Mucosa of rectum (tissue), 2 donors: ENCODE results near the gene ANO7.

Source experiments
- H3K27ac ChIP-seq, 2 donors: one replicate each; pipeline ENCODE4 v1.7.0; 2013; ENCODE audit warnings: inconsistent platforms in 2 of 2, low read depth in 2 of 2, low read length in 2 of 2
- H3K27me3 ChIP-seq, 2 donors: one replicate each; pipeline ENCODE4 v1.7.0; 2013; ENCODE audit warnings: low read length in 2 of 2; ENCODE audit not compliant: control insufficient read depth in 2 of 2, insufficient read depth in 2 of 2
- H3K36me3 ChIP-seq, 2 donors: one replicate each; pipeline ENCODE4 v1.7.0; 2013; ENCODE audit warnings: low read length in 2 of 2; ENCODE audit not compliant: control insufficient read depth in 2 of 2, insufficient read depth in 2 of 2
- H3K4me1 ChIP-seq, 2 donors: one replicate each; pipeline ENCODE4 v1.7.0; 2013; ENCODE audit warnings: low read length in 2 of 2, mild to moderate bottlenecking in 1 of 2; ENCODE audit not compliant: control insufficient read depth in 2 of 2, insufficient read depth in 2 of 2
- H3K4me3 ChIP-seq, 2 donors: one replicate each; pipeline ENCODE4 v1.7.0; 2013; ENCODE audit warnings: low read length in 2 of 2
- H3K9ac ChIP-seq, 2 donors: one replicate each; pipeline ENCODE4 v1.7.0; 2013; ENCODE audit warnings: low read length in 2 of 2, low read depth in 1 of 2, mild to moderate bottlenecking in 1 of 2
- H3K9me3 ChIP-seq, 2 donors: one replicate each; pipeline ENCODE4 v1.7.0; 2013; ENCODE audit warnings: low read length in 2 of 2; ENCODE audit not compliant: control insufficient read depth in 2 of 2
- donor health status: healthy.
- donor health status: Normal muscosa, but diverticular disease.

ANO7 gene

DNA sequence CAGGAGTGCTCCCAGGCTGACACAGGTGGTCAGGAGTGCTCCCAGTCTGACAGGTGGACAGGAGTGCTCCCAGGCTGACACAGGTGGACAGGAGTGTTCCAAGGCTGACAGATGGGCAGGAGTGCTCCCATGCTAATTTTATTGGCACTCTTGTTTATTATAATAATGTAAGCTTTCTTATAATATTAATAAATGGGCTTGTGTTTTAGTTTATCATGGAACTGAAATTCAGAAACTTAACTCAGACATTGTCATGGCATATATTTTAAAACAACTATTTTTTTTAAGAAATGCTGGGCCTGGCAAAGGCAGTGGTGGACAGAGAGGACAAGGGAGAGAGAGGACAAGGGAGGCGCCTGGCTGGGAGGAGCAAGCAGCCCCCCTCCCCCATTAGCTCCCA is 18.7 kb downstream of the ANO7 start:
- Histone ChIP-seq H3K9me3 (no peaks in the 10 kb centered on the region), H3K36me3 (no peaks in the 10 kb centered on the region), H3K4me1 (no peaks in the 10 kb centered on the region), H3K4me3 (no peak overlapping the region), H3K9ac (no peak overlapping the region), H3K27ac (no peak overlapping the region), H3K27me3 (no peaks in the 10 kb centered on the region)

GRCh38 chr2:241207641-241208040 is 19.2 kb downstream of the ANO7 start:
- no peaks in the 10 kb centered on the region for H3K9me3 ChIP-seq
- H3K27ac ChIP-seq, result no peak overlapping the region
- H3K36me3 ChIP-seq, result peaks cover 0 to 3% of the 10 kb centered on the region in 2 donors
- H3K4me1 ChIP-seq, result no peaks in the 10 kb centered on the region
- H3K9ac ChIP-seq, result no peak overlapping the region
- H3K4me3 ChIP-seq, result no peak overlapping the region
- H3K27me3 ChIP-seq, result no peaks in the 10 kb centered on the region

- Histone ChIP-seq H3K4me3 (no peak overlapping the region), H3K9me3 (no peaks in the 10 kb centered on the region), H3K36me3 (peaks cover 0 to 3% of the 10 kb centered on the region in 2 donors), H3K4me1 (no peaks in the 10 kb centered on the region), H3K9ac (no peak overlapping the region), H3K27me3 (no peaks in the 10 kb centered on the region), H3K27ac (no peak overlapping the region)
Observed at GRCh38 chr2:241208058-241208457, 19.6 kb downstream of the ANO7 start.

- Histone ChIP-seq H3K9ac (no peak overlapping the region), H3K4me3 (no peak overlapping the region), H3K27me3 (no peaks in the 10 kb centered on the region), H3K9me3 (no peaks in the 10 kb centered on the region), H3K27ac (no peak overlapping the region), H3K36me3 (peaks cover 0 to 3% of the 10 kb centered on the region in 2 donors), H3K4me1 (no peaks in the 10 kb centered on the region)
Observed at GRCh38 chr2:241209271-241209670, 20.8 kb downstream of the ANO7 start.

- H3K4me1 ChIP-seq, result peaks cover 0 to 2% of the 10 kb centered on the region in 2 donors
- no peak overlapping the region for H3K9ac ChIP-seq
- H3K36me3 ChIP-seq, result peaks cover 0 to 3% of the 10 kb centered on the region in 2 donors
- H3K27me3 ChIP-seq, result no peaks in the 10 kb centered on the region
- no peak overlapping the region for H3K4me3 ChIP-seq
- no peak overlapping the region for H3K27ac ChIP-seq
- H3K9me3 ChIP-seq, result no peaks in the 10 kb centered on the region
Observed at GRCh38 chr2:241211276-241211675, 22.8 kb downstream of the ANO7 start.

DNA sequence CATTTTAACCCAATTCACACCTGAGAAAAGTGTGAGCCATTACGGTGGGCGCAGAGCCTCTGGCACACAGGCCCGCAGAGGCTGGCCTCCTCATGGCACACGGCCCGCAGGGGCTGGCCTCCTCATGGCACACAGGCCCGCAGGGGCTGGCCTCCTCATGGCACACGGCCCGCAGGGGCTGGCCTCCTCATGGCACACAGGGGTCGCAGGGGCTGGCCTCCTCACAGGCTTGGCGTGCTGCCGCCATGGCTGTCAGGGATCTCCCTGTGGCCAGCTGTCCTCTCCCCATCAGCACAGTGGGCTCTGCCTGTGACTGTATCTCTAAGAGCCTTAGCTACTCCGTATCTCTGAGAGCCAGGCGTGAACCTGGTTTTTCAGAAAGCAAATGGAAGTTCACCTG is 24.6 kb downstream of the ANO7 start:
- H3K27ac ChIP-seq, result no peak overlapping the region
- H3K27me3 ChIP-seq, result no peaks in the 10 kb centered on the region
- peaks cover 0 to 2% of the 10 kb centered on the region in 2 donors for H3K4me1 ChIP-seq
- no peaks in the 10 kb centered on the region for H3K9me3 ChIP-seq
- H3K4me3 ChIP-seq, result no peak overlapping the region
- no peak overlapping the region for H3K9ac ChIP-seq
- H3K36me3 ChIP-seq, result peaks cover 0 to 3% of the 10 kb centered on the region in 2 donors

GRCh38 chr2:241213567-241213966 is 25.1 kb downstream of the ANO7 start:
- Histone ChIP-seq H3K4me1 (peaks cover 0 to 4% of the 10 kb centered on the region in 2 donors), H3K36me3 (peaks cover 0 to 3% of the 10 kb centered on the region in 2 donors), H3K9me3 (no peaks in the 10 kb centered on the region), H3K9ac (no peak overlapping the region), H3K27me3 (no peaks in the 10 kb centered on the region), H3K4me3 (no peak overlapping the region), H3K27ac (no peak overlapping the region)

DNA sequence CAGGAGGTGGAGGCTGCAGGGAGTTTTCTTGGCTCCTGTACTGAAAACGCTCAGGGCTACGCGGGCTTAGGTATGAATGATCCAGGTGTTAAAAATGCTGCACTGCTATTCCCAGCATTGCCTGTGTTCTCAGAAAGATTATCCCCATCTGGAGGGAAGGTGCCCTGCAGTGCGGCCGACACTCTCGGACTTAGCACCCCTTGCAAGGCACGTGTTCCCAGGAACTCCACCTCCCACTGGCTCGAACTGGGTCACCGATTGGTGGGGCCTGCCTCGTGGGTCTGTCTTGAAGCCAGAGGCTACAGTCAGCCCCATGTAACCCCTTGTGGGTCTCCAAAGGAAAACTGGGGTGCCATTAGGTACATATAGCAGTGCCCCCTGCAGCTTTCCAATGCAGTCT is 25.7 kb downstream of the ANO7 start:
- H3K4me3 ChIP-seq, result no peak overlapping the region
- H3K36me3 ChIP-seq, result peaks cover 0 to 3% of the 10 kb centered on the region in 2 donors
- H3K27me3 ChIP-seq, result no peaks in the 10 kb centered on the region
- no peaks in the 10 kb centered on the region for H3K9me3 ChIP-seq
- no peak overlapping the region for H3K9ac ChIP-seq
- no peak overlapping the region for H3K27ac ChIP-seq
- peaks cover 0 to 8% of the 10 kb centered on the region in 2 donors for H3K4me1 ChIP-seq

DNA sequence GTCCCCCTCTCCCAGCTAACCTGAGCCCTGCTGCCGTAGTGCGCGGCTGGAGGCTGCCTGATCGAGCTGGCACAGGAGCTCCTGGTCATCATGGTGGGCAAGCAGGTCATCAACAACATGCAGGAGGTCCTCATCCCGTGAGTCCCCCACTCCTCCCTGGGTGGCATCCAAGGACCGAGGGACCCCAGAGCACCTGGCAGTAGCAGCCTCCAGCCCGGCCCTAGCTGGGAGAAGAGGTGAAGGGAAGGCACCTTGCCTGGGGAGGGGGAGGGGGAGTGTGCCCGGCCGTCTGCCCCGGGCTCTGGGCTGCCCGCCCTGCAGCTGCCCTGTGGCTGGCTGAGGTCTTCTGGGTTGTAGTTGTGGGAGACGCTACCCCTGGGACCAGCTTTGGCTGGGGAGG is 26.3 kb downstream of the ANO7 start:
- H3K9ac ChIP-seq, result no peak overlapping the region
- no peak overlapping the region for H3K27ac ChIP-seq
- H3K36me3 ChIP-seq, result peaks cover 0 to 3% of the 10 kb centered on the region in 2 donors
- H3K9me3 ChIP-seq, result no peaks in the 10 kb centered on the region
- H3K4me3 ChIP-seq, result no peak overlapping the region
- no peaks in the 10 kb centered on the region for H3K27me3 ChIP-seq
- H3K4me1 ChIP-seq, result peaks cover 0 to 8% of the 10 kb centered on the region in 2 donors

GRCh38 chr2:241215421-241215820 is 26.9 kb downstream of the ANO7 start:
- Histone ChIP-seq H3K4me3 (no peak overlapping the region), H3K4me1 (peaks cover 0 to 8% of the 10 kb centered on the region in 2 donors), H3K9me3 (no peaks in the 10 kb centered on the region), H3K9ac (no peak overlapping the region), H3K27ac (no peak overlapping the region), H3K36me3 (peaks cover 0 to 3% of the 10 kb centered on the region in 2 donors), H3K27me3 (no peaks in the 10 kb centered on the region)

- no peak overlapping the region for H3K27ac ChIP-seq
- H3K36me3 ChIP-seq, result peaks cover 0 to 3% of the 10 kb centered on the region in 2 donors
- no peak overlapping the region for H3K4me3 ChIP-seq
- peaks cover 0 to 8% of the 10 kb centered on the region in 2 donors for H3K4me1 ChIP-seq
- H3K9ac ChIP-seq, result no peak overlapping the region
- no peaks in the 10 kb centered on the region for H3K27me3 ChIP-seq
- H3K9me3 ChIP-seq, result no peaks in the 10 kb centered on the region
Observed at GRCh38 chr2:241216211-241216761, 27.8 kb downstream of the ANO7 start.
